Renal cortex interstitium (tissue), 11 donors: ENCODE measurements around the gene POC1A. TPM values are rescaled to one million over a fixed set of nuclear protein-coding genes. Genes with fewer than 3 reads are reported as not detected.

Experiments used
- DNase-seq, 11 donors: peaks; one replicate each; pipeline ENCODE4 v3.0.0-alpha.2; 2013; ENCODE audit warnings: low read depth in 9 of 11, low spot score in 4 of 11; ENCODE audit errors: extremely low read depth in 1 of 11
- polyA plus RNA-seq, 3 donors: library from polyadenylated mRNA; unstranded; fragments of 120-200 nt; gene quantifications; one replicate each; pipeline ENCODE4 v1.2.1, GENCODE V29; 2013; ENCODE audit not compliant: insufficient read length in 3 of 3

POC1A gene
- polyA plus RNA-seq, 3 donors: 7.0 to 10.6 (median 8.5) TPM

DNA sequence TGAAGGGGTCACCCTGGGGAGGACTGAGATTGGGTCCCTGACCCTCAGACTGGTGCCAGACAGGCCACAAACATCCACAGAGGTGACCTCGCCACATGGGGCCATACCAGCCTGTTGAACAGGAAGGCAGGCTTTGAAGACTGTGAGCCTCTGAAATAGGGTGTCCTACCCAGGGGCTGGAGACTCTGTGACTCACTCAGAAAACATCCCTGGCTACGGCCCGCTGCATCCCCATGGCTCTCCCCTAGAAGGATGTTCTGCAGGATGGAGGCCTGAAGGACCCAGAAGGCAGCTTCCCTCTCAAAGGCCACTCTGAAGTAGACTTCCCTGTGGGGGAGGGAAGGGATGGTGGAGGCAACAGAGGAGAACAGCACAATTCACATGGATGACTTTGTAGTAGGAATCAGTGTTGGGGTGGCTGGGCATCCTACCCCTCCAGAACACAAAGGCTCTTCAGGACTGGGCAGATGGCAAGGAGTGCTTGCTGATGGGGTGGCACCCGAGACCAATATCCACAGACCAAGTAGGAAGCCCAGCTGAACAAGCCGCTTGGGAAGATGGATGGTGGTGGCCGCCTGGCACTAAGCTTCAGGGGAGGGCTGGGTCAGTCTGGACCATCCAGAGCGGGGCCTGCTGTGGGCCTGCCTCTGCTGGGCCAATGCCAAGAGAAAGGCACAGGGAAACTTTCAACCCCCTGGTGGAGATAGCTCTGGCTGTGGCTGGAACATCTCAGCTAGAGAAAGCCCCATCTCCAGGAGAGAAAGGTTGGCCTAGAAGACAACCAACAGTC, 60.3 kb downstream of the POC1A start:
- no peak for DNase-seq

GRCh38 chr3:52092891-52093290, 61.3 kb downstream of the POC1A start:
- DNase-seq: no peak

DNA sequence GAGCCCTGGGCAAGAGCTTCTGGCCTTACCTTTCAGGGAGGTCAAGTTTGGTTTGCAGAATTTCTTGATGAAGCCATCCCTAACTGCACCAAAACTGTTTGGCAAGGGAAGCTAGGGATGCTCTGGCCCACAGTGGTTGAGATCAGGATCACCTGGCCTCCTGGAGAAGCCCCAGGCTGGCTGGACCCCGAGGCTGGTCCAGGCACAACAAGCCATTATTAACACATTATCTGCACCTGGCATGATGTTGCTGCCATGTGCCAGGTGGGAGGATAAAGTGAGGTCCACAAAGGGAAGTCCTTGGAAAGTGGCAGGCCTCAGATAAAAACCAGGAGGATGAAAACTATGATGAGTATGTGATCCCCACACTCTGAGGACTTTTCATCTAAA, 62.0 kb downstream of the POC1A start:
- no peak for DNase-seq

DNA sequence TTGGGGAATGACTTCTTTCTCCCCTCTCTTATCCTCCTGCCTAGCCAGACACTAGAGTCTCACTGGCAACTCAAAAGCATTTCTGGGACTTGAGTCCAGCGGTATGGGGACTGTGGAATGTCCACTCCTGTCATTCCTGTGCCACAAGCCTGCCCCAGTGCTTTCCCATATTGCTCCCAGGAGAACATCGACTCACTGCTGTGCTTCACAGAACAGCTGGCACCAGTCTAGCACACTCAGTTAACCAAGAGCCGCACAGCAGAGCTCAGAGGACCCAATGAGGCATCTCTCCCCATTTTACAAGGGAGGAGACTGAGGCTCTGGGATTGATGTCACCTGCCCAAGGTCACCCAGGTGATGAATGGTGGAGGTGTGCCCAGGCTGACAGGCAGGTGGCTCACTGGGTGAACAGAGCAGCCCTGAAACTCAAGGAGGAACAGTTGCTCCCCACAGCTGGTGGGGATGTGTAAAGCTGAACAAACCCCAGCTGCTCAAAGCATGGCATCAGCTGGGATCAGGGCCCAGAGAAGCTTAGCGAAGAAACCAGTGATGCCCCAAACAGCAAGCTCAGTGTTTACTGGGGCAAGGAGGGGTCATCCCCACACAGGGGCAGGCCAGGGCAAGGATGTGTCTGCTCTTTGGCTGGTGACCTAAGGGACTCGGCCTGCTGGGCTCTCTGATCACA, 62.5 kb downstream of the POC1A start:
- no peak for DNase-seq

DNA sequence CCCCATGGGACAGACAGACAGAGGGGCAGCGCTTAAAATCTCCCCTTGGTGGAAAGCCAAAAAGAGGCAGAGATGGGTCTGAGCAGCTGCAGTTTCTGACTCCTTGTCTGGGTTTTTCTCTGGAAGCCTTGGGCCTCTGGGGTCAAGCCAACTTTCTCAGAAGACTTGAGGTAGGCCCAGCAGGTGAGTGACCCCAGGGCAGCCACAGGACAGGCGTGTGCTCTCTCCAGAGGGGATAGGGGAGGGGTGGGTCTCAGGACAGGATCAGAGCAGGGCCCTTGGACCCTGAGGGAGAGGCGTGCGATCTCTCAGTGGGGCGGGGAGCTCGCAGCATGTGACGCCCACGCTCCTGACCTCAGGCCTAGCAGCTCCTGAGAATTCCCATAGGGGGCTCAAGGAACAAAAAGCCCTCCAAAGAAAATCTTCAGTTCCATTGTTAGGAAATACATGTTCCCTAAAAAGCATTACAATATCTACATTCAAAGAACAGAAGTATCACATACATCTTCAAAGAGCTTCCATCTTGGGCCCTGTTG, 63.2 kb downstream of the POC1A start:
- no peak for DNase-seq

DNA sequence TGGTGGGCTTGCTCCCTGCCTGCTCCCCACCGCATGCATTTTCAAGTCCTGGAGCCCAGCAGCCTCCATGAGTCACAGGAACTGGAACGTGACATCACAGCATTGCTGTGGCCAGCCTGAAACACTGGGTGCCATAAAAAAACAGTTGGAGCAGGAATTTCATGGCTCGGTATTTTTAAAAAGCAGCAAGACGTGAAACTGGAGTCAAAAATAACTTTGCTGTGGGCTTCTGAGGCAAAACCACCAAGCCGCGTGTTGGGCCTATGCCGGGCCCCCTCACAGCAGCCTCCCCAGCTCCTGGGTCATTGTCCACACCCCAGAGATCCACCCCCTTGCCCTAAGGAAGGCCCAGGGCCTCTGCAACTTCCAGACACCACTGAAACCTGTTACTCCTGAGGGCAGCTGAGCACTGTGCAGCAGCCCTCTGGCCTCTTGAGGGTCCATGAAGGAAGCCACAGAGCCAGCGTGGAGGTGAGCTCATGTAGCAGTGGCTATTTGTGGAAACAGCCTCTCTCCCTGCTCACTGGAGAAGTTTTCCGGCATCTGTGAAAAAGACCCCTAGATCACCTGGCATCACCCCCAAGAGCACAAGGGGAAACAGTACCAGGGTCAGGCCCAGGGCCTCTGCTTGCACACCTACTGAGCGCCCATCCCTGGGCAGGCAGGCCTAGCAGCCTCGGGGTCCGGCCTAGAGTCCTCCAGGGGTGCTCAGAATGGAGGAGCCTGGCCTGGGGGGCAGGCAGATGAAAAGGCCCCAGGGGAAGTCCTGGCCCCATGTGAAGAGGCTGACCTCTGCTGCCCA, 63.9 kb downstream of the POC1A start:
- DNase-seq: no peak

GRCh38 chr3:52089691-52090090, 64.5 kb downstream of the POC1A start:
- no peak for DNase-seq

DNA sequence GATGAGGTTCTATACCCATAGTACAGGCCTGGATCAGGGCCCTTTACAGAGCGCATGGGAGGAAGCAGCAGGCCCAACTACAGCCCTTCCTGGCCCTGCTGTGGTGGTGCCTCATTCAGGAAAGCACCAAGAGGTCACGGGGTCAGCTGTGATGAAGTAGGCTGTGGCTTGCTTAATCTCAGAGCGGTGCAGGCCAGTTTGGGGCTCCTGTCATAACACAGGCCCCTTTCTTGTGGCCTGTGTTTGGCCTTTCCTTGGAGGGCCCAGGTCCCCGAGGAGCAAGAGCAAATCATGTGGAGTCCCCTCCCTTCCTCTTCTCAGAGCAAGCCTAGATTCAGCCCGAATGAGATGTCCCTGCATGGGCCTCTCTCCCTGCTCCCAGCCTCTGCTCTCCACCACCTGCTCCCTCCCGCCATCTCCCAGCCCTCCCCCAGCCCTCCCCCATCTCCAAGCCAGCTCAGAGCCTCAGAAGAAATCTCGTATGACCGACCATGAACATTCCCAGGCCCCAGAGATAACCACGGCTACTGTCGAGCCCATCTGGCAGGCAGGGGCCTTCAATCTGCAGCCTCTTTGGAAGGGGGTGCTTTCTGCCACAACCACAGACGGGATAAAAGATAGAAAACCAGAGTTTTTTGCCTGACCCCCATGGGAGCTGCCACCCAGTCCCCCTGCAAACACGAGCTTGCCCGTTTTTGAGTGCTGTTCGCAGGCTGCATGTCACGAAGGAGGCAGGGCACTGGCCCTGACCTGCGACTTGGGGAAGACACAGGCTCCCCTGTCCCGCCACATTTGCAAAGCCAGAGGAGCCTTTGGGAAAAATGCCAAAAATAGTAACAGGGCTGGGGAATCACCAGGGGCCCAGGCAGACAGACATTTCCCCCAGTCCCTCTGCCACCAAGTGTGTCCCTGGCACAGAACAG, 65.5 kb downstream of the POC1A start:
- no peak for DNase-seq

DNA sequence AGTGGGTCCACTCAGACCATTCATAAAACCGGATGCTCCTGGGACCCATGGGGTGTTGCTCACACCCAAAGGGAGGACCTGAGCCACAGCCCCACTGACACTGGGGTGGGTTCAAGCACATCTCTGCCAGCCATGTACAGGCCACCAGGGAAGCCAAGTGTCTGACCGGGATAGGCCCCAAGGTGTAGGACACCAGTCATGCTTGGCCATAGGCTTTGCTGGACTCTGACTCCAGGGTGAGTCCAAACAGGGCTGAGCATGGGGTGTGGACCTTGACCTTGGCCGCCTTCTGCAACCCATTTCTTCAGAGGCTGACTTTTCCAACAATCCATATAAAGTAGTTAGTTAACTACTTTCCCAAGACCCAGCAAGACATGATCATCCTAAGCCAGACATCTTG, 66.5 kb downstream of the POC1A start:
- DNase-seq: no peak

- DNase-seq: no peak
Measured at GRCh38 chr3:52086976-52087663, 67.1 kb downstream of the POC1A start.

DNA sequence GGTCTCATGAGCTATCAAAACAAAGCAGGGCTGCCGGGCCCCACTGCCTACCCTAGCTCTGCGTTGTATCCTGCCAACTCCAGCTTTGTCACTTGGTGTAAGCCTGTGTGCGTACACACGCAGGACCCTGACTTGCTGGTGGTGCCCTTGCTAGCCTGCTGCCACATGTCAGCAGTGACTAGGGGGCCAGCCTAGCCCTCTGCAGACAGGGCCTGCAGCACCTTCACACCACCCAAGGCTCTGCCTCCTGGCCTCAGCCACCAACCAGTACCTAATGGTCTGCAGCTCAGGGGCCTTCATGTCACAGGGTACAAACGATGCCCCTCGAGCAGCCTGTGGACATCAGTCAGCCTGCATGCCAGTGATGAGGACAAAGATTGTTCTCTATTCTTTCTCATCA, 67.8 kb downstream of the POC1A start:
- DNase-seq: no peak

GRCh38 chr3:52085681-52086282, 68.4 kb downstream of the POC1A start:
- no peak for DNase-seq

DNA sequence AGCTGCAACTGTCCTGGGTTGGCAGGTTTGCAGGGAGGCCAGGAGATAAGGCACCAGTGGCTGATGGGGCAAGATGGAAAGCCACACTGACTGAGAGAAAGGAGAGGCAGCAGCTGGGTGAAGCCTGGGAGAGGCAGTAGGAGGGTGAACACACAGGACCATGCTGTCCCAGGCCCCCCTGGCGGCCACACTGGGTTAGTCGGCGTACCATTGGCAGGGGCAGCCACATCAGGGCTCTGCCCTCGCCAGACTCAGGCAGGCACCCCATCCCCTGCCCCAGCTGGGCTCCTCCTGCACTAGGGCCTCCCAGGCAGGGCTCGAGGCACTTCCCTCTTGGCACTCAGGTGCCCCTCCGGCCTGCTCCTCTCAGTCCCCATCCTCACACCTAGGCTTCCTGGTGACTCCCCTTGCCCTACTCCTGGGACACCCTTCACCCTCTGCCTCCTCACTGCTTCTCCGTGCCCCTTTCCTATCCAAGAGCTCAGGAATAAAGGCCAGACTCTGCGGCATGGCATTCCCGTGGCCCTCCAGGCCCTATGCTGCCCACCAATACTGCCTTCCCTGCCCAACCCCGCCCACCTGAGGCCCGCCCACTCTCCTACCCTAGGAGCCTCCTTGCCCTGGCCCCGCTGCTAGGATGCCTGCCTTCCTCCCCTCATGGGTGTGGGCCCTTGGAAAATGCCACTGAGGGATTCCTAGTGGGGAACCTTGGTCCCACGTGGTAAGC, 69.1 kb downstream of the POC1A start:
- DNase-seq: no peak

DNA sequence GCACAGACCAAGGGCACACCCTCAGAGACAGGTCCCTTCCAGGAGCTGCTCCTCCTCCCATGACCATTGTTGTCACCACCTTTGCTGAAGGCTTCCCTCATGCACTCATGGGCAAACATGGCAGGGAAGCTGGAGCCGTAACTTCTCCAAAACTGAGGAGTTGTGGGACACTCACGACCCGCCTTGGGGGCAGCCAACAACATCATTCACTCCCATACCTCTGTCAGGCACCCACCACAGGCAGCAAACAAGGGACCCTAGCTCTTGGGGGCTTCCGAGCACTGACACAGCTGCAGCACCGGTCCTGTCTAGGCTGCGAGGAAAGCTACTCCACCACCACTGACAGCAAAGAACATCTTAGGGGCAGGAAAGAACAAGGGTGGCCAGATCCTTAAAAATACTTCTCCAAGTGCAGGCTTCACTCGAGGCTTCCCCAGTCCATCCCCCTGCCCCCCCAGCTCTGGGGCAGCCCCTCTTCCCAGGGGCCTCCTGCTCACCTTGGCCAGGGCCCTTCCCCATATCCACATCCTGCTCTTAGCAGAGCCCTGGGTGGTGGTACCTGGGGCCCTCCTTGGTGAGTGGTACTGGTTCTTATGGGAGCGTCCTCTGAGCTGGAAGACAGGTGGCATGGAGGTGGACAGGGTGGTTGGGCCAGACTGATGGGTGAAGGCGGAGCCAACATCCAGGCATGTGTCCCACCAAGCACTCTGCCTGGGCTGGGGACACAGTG, 69.8 kb downstream of the POC1A start:
- DNase-seq: no peak

- DNase-seq: no peak
Measured at GRCh38 chr3:52083556-52084087, 70.6 kb downstream of the POC1A start.

DNA sequence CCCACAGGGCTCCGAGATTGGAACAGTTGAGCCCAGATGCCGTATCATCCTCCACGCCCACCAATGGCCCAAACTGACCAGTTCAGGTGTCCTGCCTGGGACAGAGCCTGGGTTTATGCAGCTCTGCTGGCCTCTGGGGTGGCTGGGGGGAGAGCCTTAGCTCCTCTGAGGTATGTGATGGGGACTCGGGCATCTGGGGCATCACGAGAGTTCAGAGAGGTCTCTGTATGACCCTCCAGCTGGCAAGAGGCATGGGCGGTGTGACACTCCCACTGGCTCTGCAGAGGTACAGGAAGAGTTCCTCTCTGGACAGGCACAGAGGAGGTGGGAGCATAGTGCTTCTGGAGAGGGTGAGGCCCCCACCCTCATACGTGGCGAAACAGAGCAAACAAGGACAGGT, 71.3 kb downstream of the POC1A start:
- no peak for DNase-seq
